ENCODE measurements around the gene TSGA10. TPM values are rescaled to one million over a fixed set of nuclear protein-coding genes. Genes with fewer than 3 reads are reported as not detected.

TSGA10 gene
- total RNA-seq (2014; rRNA removed; shearing (Covaris generic)) (3.8 and 13.3 TPM in 2 replicates), total RNA-seq (2022) (10.8 and 14.1 TPM in 2 replicates), Bru-seq, nascent RNA (percentile 42 among the genes with signal in this experiment), BruChase-seq, experiment 1, labeled RNA remaining after a 6-hour chase (percentile 54 among the genes with signal in this experiment), BruChase-seq, experiment 2, labeled RNA remaining after a 2-hour chase (percentile 51 among the genes with signal in this experiment)
- long read RNA-seq, partial matches to known transcripts, result 3 of 7 reads
- long read RNA-seq, other reads (novel, unspliced or antisense), result 4 of 7 reads

GRCh38 chr2:99154643-99155536 is at the start of gene TSGA10, which contains the start of gene LIPT1:
Gene TSGA10 (minus strand): TSS chr2:99154942. CDS start chr2:99109439, 45,503 bp downstream.
Gene LIPT1 (plus strand): TSS chr2:99154967. CDS start chr2:99161958, 6,991 bp downstream.
- H3K4me3 ChIP-seq (ENCODE audit: low read depth, low read length, poor library complexity, severe bottlenecking), result peak within 1 kb of the TSS; percentile 75
- ChIA-PET CTCF (ENCODE audit: unreplicated experiment) (no interaction called here), POLR2A (interaction anchor here (1.5 to 2.2 kb wide), 3 partner anchors 11 to 26 kb away, joined by 3 to 12 read pairs (median 8); partner anchors contain the start of genes C2orf15, MITD1 and MRPL30)
- DNase-seq (ENCODE audit: low spot score), result peak; percentile 95
- H3K27ac ChIP-seq (ENCODE audit: low read depth, low read length, poor library complexity, severe bottlenecking), result peak within 1 kb of the TSS; percentile 70
- intact Hi-C loops (cut with micrococcal nuclease; ENCODE audit: unreplicated experiment), result loop anchor here (1.0 to 2.0 kb wide), 4 partner anchors 14 to 335 kb away; partner anchors contain the start of genes C2orf15, EIF5B, MITD1 and MRPL30
- peaks cover 21% of the 10 kb centered on the region for H3K4me1 ChIP-seq (ENCODE audit: insufficient read depth, low read length, poor library complexity, severe bottlenecking)
- H3K9me3 ChIP-seq (ENCODE audit: low read length), result no peaks in the 10 kb centered on the region
- peaks cover 12% of the 10 kb centered on the region for H3K36me3 ChIP-seq (ENCODE audit: insufficient read depth, low read length)
- H3K79me2 ChIP-seq (ENCODE audit: insufficient read depth, low read depth, low read length), result peaks cover 8% of the 10 kb centered on the region; the same call in 1 of the 2 replicates
- BruUV-seq (replicated peaks), result TSS peak; percentile 82
- H2AFZ ChIP-seq (ENCODE audit: low read length), result peak within 1 kb of the TSS; percentile 82
- H4K20me1 ChIP-seq (ENCODE audit: insufficient read depth, low read length), result no peaks in the 10 kb centered on the region
- H3K9me2 ChIP-seq (ENCODE audit: insufficient read depth, low read length), result no peaks in the 10 kb centered on the region
- peak within 1 kb of the TSS; percentile 88 for H3K4me2 ChIP-seq (ENCODE audit: low read length)
- TF ChIP-seq CTCF (conservative IDR thresholded peaks at IDR 0.05; ENCODE audit: low read length) (peak; percentile 53; the same call in 1 of the 2 replicates), EZH2phosphoT487 (IDR thresholded peaks at IDR 0.05; ENCODE audit: borderline replicate concordance, low read depth, low read length) (no peak)

GRCh38 chr2:99201959-99202678 is 47.4 kb upstream of the TSGA10 start:
- Histone ChIP-seq H3K9me2 (ENCODE audit: insufficient read depth, low read length) (no peaks in the 10 kb centered on the region), H3K79me2 (ENCODE audit: insufficient read depth, low read depth, low read length) (no peaks in the 10 kb centered on the region), H3K27ac (ENCODE audit: low read depth, low read length, poor library complexity, severe bottlenecking) (no peak overlapping the region), H2AFZ (ENCODE audit: low read length) (no peak overlapping the region), H4K20me1 (ENCODE audit: insufficient read depth, low read length) (no peaks in the 10 kb centered on the region), H3K9me3 (ENCODE audit: low read length) (no peaks in the 10 kb centered on the region), H3K4me1 (ENCODE audit: insufficient read depth, low read length, poor library complexity, severe bottlenecking) (no peaks in the 10 kb centered on the region), H3K4me3 (ENCODE audit: low read depth, low read length, poor library complexity, severe bottlenecking) (no peak overlapping the region), H3K4me2 (ENCODE audit: low read length) (no peak overlapping the region), H3K36me3 (ENCODE audit: insufficient read depth, low read length) (peaks cover 18% of the 10 kb centered on the region)
- TF ChIP-seq EZH2phosphoT487 (IDR thresholded peaks at IDR 0.05; ENCODE audit: borderline replicate concordance, low read depth, low read length), result no peak
- TF ChIP-seq CTCF (conservative IDR thresholded peaks at IDR 0.05; ENCODE audit: low read length), result no peak
- DNase-seq (ENCODE audit: low spot score), result no peak
- POLR2A ChIA-PET, result interaction anchor here (0.5 to 0.6 kb wide), 3 partner anchors 83 to 1606 kb away, joined by 3 read pairs; no protein-coding TSS in a partner anchor
- intact Hi-C loops (cut with micrococcal nuclease; ENCODE audit: unreplicated experiment), result no loop called here
- BruUV-seq (replicated peaks), result no TSS peak
- CTCF ChIA-PET (ENCODE audit: unreplicated experiment), result no interaction called here

All from OCI-LY7 (cell line).